Suppressor macrophage (primary cell): Measurements from ENCODE around the gene EMILIN2.
A peak's percentile ranks its signal among the peaks of the same experiment; 100 is the strongest.
"Not testable (repeated sequence)": the region's sequence is repeated elsewhere in the genome, so short reads cannot be mapped to it uniquely, and the experiment has no call there.

Source experiments
- DNase-seq, 4 experiments: peaks; one replicate each; pipeline ENCODE4 v3.0.0-alpha.2; 2020 to 2022

EMILIN2 gene

DNA sequence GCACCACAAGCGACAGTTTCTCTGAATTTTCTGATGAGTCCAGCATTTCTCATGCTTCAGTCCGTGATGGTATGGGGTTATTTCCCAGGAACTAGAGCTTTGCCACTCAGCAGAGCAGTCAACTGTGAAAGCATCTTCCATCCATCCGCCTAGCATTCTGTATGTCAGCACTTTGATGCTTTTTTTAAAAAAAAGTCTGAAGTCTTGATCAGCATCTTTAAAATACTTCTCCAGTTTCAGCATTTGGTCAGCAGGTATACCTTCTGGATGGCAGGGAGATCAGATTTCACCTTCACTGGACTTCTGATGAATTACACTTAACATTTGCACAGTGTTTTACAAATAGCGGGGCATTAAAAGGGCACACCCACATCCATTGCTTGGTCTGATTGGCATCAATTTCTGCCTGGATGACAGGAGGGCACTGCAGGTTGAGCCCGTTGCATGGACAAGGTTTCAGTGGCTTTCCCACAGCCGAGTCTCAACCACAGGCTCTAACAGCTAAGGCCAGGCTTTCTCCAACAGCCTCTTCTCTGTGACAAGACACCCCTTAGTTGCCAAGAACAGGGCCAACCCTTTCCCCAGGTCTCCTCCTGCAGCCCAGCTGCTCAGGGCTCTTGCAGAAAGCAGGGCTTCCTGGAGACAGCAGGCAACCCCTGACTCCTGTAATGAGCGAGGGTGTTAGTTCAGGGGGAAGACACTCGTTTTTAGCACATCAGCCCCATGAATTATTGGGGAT, 54.0 kb downstream of the EMILIN2 start:
- DNase-seq: peak in 2 of 4 experiments; percentile 31 to 42

DNA sequence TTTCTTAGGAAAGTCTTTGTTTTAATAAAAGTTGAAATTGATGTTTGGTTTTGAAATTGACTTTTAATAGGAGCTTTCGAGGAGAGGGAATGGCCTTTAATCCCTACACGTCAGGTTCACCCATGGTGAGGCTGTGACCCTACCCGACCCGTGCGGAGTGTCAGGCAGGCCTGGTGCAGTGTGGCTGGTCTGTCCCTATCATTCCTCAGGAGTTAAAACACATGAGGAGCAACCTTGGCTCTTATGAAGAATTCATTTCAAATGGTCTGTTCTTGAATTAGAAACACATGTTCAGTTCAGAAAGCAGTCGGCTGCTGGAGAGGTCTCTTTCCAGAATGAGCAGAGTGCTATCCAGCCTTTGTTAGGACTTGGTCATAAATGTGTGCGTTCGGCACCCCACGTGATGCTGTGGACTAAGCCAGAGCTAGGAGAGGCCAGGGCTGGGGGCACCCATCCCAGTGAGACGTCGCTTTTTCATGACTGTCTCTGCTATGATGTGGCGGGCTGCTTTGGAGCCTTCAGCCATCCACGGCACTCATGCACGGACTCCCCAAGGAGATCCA, 54.7 kb downstream of the EMILIN2 start:
- DNase-seq: peak in 1 of 4 experiments; percentile 1

- no peak for DNase-seq
These were observed 55.5 kb downstream of the EMILIN2 start for GRCh38 chr18:2902327-2902726.

DNA sequence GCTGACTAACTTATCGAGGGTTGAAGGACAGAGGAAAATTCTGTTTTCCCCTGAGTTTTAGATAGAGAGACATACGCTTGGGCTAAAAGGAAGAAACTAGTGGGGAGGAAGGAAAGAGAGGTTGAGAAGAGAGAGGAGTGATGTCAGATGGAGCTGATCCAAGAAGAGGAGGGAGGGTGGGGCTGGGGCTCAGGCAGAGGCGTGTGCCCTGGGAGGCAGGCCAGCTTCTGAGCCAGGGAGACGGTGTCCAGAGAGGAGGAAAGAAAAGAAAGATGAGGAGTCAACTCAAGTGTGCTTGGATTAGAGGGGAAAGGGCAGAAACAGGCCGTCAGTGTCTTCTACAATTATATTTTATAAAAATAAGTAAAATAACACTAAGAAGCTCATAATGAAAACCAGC, 56.2 kb downstream of the EMILIN2 start:
- peak in 3 of 4 experiments; percentile 47 to 53 (median 52) for DNase-seq

DNA sequence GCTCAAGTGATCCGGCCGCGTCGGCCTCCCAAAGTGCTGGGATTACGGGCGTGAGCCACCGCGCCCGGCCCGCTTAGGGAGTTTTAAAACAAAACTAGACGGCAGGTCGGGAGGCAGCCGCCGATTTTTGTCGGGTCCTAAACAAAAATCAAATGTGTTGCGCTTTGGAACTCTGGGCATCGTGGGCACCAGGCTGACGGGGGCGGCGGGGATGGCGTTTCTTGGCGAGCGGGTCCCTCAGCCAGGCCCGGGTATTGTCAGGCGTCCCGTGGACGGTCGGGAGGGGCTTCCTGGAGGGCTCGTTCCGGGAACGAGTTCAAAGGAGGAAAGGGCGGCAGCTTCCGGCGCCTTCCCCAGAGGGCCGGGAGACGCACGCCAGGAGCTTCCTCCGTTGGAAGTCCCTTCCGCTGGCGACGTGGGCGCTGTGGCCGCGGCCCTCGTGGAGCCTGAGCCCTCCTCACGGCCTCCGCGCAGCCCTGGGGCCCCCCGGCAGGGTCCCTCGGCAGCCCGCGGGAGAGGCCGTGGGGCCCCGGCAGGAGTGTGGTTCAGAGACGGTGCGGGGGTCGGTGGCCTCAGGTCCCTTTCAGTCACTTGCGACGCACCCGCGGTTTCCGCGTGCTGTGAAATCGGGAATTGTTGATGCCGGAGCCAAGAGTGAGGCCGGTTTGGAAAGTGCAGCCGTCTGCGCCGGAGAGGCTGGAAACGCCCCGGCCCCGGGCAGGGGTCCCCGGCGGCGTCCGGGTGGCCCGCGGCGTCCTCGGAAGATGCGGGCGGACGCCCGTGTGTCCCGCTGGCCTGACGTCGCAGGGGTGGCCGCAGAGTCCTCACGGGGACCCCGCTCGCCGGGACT, 59.3 kb downstream of the EMILIN2 start:
- peak; percentile 85 to 92 (median 90) for DNase-seq

GRCh38 chr18:2906704-2907549, 60.1 kb downstream of the EMILIN2 start:
- peak in 3 of 4 experiments; percentile 25 to 50 (median 45) for DNase-seq

- peak; percentile 68 to 81 (median 74) for DNase-seq
These were observed 60.8 kb downstream of the EMILIN2 start for GRCh38 chr18:2907550-2908135.

DNA sequence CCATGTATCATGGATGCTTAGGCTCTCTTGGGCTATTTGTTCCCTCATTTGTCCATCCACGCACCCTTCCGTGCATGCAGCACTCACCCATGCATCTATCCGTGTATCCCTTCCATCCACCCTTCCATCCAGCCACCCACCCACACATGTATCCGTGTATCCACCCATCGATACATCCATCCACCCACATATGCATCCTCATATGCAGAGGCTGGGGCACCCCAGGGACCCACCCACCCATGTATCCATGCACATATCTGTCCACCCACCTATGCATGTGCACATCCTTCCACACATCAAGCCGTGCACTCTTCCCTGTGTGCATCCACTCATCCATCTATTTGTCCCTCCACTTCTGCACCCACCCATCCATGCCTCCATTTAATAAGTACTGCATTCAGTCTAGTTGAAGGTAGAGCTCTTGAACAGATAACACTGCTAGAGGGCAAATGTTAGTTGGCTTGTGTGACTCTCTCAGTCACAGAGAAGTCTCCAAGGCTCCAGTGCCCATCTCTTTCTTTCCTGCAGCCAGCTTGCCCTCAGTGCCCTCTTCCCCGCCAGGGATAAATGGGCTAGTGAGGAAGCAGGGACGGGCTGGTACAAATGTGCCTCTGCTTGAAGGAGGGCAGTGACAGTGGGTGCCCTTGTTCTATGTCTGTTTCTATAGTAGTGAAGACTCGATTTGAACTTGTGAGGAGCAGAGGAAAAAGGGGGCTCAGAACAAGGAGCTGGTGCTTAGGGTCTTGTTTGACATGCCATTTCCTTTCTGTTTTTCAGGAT, 61.5 kb downstream of the EMILIN2 start:
- no peak for DNase-seq

DNA sequence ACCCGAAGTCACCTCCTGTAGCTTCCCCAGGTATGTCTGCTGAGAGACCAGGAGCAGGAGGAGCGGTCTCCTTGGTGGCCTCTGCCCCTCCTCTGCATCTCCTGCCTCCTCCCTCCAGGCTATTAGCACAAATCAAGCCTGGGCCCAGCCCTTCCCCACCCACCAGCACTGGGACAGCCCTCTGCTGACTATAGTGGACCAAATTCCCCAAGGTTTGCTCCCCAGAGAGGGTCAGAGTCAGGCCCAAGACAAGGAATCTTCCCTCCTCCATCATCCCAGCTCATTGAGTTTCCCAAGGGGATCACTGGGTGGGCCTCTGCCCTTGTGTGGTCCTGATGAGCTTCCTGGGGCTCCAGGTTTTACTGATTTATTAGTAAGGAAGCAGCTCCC, 62.1 kb downstream of the EMILIN2 start:
- DNase-seq: no peak

- DNase-seq: no peak
These were observed 62.8 kb downstream of the EMILIN2 start for GRCh38 chr18:2909431-2910140.

DNA sequence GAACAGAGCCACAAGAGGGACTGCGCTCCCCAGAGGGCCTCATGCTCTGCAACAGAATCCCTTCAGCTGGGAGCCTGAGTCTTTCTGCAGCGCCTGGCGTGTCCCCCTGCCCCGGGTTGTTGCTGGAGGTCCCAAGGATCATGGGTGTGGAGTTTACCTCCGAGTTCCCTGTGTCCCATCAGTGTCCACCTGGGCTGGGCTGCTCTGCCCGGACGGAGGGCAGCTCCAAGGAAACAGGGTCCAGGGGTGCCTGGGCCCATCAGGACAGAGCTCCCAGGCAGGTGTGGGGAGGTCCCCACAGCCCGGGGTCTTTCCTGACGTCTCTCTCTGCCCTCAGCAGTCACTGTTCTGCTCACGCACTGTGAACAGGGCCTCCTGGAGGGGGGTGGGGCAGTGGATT, 63.5 kb downstream of the EMILIN2 start:
- no peak for DNase-seq

DNA sequence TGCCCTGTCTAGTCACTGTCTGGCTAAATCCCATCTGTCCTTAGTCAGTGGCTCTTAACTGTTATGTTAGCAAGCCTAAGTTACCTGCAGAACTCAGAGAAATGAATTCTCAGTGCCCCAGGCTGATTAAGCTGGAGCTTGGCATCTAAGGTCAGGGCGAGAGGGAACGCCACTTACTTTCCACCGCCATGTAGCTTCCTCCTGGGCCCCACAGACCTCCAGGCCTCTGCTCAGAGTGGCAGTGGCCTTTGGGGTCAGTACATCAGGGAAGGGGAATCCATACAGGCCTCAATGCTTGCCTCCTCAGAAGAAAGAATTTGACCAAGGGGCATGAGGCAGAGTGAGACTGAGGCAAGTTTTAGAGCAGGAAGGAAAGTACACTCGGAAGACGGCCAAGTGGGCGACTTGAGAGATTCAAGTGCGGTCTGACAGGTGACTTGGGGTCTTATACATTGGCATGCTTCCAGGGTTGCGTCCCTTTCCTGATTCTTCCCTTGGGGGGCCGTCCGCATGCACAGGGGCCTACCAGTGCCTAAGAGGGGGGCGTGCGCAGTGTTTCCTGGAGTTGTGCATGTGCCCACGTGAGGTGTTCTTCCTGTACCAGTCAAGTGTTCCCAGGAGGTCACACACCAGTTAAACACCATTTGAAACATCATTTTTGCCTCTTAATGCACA, 64.1 kb downstream of the EMILIN2 start:
- DNase-seq: no peak

GRCh38 chr18:2911533-2911932, 64.7 kb downstream of the EMILIN2 start:
- no peak for DNase-seq

- DNase-seq: no peak
These were observed 65.8 kb downstream of the EMILIN2 start for GRCh38 chr18:2912357-2913299.

DNA sequence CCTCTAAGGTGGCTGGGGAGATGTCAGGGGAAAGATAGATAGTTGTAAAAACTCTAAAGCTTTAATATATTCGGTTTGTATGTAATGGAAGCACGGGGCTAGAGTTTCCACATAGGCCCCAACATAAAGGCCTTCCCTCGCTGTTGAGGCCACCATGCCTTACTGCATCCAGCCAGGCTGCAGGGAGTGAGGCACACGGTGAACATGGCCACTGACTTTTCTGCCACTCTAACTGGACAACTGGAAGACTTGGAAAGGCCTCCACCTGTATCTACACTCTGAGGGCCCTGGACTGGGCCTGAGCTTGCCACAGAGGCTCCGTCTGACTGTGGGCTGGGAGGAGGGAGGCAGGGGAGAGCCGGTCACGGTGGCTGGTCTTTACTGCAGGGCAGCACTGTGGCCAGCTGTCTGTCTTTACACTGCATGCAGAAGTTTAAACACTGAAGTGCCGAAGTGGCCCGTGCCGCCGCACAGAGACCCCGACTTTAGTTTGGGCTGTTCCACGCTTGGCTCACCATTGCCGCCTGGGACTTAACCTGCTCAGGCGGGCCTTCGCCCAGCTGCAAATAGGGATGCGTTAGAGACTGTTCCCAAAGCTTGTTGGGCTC, 66.7 kb downstream of the EMILIN2 start:
- DNase-seq: no peak

DNA sequence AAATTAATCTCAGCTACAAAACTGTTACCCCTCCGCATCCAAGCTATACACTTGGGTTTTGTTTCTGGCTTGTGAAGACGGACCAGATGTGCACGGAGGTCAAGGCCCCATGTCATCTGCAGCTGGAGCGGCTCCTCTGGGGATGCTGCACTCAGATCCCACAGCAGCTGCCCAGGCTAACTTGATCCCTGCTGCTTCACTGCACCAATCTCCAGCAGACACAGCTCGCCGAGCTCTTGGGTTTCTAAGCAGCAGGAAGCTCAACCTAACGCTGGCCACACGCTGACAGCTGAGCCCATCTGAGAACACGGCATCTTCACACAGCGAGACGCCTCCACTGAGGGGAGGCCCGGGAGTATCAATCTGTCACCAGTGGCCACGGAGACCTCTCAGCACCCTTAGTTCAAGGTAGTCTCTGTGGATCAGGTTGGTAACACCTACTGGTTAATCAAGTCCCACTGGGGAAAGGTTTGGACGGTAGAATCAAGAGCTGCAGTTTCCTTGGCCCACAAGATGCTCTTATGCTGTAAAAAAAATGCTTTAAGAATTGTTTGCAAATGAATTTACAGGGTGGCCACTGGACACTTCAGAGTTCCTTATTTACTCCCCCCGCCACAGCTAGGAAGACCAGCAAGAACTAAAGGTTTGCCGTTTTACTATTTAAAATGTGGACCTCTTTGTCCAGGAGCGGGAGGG, 67.5 kb downstream of the EMILIN2 start:
- DNase-seq: no peak

DNA sequence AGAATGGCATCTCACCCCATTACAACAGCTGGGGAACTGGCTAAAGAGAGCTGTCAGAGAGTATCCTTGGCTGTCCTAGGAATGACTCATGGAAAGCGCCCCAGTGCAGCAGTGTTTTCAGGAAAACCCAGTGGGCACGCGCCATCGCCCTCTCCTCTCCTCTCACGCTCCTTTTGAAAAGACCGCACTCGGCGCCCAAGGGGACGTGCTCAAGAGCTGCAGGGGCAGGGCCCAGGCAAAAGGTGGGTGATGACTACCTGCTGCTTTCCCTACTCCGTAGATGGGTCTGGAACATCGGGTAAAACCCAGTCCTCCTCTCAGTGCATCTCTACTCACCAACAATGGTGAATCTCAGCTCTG, 68.1 kb downstream of the EMILIN2 start:
- DNase-seq: no peak

DNA sequence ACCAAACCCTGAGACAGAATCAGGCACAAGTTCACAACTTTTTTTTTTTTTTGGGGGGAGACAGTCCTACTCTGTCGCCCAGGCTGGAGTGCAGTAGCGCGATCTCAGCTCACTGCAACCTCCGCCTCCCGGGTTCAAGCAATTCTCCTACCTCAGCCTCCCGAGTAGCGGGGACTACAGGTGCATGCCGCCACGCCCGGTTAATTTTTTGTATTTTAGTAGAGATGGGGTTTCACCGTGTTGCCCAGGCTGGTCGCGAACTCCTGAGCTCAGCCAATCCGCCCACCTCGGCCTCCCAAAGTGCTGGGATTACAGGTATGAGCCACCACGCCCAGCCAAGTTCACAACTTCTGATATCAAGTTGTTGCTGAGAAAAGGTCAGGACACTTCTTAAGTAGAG, 68.7 kb downstream of the EMILIN2 start:
- DNase-seq: not testable (repeated sequence)
